Retina (tissue), 1 donor: ENCODE data around the gene STPG4.
A peak's percentile ranks its signal among the peaks of the same experiment; 100 is the strongest.
"Not testable (repeated sequence)": the region's sequence is repeated elsewhere in the genome, so short reads cannot be mapped to it uniquely, and the experiment has no call there.

ENCODE experiments used
- DNase-seq: peaks from one replicate; pipeline ENCODE4 v3.0.0-alpha.2; 2016

STPG4 gene

DNA sequence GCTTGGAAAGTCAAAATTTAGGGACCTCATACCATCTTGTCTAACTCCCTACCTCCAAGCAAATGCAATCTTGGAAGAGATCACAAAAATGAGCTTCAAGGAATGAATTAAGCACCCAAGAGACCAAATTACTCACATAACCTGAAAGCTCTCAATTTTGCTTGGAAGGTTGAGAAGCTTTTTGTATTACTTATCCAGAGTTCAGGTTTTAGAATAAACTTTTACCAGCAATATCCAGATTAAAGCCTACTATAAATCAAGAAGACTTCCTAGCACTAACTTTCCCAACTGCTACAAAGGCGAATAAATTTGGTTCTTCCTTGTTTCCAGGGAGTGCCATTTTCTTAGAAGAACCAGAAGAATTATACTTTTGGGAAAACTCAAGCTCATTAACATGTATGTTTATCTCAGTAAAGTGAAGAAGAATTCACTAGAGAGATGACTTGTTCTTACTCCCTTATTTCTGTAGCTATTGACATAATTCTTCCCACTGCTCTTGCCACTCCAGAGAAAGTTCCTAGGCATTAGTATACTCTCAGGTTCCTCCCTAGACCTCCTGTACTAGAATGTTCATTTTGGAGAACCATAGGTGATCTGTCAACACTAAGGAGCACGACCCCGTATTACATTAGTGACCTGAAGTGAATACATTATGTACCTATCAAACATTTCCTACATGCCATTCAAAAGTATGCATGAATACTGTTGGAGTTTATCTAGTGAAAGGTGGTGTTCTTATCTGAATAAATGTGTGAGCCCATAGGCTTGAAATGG, 18.0 kb upstream of the STPG4 start:
- no peak for DNase-seq

GRCh38 chr2:47172156-47172921, 17.2 kb upstream of the STPG4 start:
- DNase-seq = no peak

DNA sequence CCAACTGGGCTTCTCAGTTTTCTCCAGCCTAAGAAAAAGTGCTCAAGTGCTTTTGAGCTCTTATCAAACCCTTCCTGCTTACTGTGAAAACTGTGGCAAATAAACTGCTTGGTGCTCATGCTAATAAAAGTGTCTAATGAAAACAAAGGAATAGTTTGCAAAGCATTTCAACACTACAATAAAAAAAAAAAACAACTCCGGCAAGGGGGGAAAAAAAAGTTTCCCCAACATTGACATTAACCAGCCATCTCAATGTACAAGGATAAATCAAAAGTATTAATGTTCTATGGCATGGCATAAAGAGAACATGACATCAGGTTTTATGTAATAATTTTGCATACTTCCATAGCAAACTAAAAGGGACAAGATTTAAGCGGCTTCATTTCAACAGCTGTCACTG, 14.7 kb upstream of the STPG4 start:
- DNase-seq = no peak

GRCh38 chr2:47168895-47169294, 13.8 kb upstream of the STPG4 start:
- not testable (repeated sequence) for DNase-seq

GRCh38 chr2:47167149-47167548, 12.0 kb upstream of the STPG4 start:
- DNase-seq = no peak

- DNase-seq = no peak
Measured at GRCh38 chr2:47165001-47165555, 10.0 kb upstream of the STPG4 start.

GRCh38 chr2:47162780-47163179, 7.7 kb upstream of the STPG4 start:
- no peak for DNase-seq

DNA sequence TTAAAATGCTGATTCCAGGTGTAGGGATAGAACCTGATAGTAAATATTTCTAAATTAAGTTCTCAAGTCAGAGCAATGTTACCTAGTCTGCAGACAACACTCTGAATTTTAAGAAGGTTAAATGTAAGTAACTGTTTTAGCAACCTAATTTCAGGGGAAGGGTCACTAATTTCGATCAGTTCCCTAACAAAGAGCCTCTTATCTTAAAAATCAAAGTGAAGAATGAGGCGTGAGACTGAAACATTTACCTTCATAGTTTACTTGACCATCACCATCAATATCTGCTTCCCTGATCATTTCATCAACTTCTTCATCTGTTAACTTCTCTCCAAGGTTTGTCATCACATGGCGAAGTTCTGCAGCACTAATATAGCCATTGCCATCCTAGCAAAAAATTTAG, 6.4 kb upstream of the STPG4 start:
- no peak for DNase-seq

- DNase-seq = no peak
Measured at GRCh38 chr2:47160660-47161059, 5.6 kb upstream of the STPG4 start.

DNA sequence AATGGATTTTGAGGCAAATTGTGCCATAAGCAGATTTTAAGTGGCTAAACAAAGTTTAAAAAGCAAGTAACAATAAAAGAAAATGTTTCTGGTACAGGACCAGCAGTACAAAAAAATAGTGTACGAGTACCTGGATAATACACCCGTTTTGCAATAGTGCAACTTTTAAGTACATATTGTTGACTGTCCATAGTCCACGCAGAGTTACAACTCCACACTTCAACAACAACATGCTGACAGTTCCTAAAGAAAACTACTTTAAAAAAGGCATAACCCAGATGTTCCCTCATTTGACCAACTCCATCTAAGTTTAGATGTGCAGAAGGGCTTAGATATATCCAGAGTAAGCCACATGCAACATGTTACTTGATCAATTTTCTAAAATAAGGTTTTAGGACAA, 5.1 kb upstream of the STPG4 start:
- no peak for DNase-seq

- no peak for DNase-seq
Measured at GRCh38 chr2:47159627-47160026, 4.5 kb upstream of the STPG4 start.

GRCh38 chr2:47158576-47158975, 3.5 kb upstream of the STPG4 start:
- no peak for DNase-seq

GRCh38 chr2:47152803-47153202, 2.3 kb downstream of the STPG4 start:
- DNase-seq = no peak

DNA sequence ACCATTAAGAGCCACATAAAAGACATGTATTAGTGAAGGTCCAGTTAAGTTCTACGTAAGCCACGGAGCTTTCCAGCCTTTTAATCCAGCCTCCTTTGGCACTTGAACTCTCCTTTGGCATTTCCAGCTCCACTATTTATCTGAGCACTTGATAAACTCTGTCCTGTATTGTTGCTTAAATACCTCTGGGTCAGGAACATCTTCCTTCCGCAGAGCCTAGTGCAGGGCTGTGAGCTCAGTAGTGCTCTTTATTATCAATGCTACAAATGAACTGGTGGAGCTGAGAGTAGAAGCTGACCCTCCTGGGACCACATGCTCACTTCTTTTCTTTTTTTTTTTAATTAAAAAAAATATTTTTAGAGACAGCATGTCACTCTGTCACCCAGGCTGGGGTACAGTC, 4.9 kb downstream of the STPG4 start:
- no peak for DNase-seq

GRCh38 chr2:47147021-47147420, 8.1 kb downstream of the STPG4 start:
- no peak for DNase-seq

DNA sequence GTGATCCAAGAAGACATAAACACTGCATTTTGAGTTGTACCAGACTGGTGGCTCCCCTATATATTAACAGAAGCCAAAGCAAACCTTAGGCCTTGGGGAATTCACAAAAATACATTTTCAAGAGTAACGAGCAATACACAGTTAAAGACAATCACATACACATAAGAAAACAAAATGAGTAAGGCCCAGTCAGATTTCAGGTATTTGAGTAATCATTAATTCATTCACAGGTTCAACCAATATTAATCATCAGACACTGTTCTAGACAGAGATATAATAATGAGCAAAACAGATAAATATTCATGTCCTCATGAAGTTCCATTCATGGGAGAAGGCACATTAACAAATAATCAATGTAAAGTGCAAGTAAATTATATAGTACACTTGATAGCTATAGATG, 9.6 kb downstream of the STPG4 start:
- DNase-seq = no peak

DNA sequence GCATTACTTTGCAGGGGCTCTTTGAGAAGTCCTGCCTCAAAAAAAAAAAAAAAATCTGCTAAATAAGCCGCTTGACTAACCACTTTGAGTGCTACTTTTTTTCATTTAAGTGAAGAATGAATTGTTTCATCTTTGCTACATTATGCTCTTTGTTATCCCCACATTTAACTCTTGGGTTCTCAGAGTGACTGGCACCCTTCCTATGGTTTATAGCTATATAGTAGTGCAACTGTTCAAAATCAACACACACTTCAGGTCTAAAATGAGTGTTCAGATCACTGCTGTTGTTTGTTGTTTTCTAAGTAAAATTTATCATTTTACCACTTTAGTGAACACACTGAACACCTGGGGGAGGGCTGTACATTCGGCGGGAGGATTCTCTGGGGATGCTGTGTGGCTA, 13.6 kb downstream of the STPG4 start:
- no peak for DNase-seq

DNA sequence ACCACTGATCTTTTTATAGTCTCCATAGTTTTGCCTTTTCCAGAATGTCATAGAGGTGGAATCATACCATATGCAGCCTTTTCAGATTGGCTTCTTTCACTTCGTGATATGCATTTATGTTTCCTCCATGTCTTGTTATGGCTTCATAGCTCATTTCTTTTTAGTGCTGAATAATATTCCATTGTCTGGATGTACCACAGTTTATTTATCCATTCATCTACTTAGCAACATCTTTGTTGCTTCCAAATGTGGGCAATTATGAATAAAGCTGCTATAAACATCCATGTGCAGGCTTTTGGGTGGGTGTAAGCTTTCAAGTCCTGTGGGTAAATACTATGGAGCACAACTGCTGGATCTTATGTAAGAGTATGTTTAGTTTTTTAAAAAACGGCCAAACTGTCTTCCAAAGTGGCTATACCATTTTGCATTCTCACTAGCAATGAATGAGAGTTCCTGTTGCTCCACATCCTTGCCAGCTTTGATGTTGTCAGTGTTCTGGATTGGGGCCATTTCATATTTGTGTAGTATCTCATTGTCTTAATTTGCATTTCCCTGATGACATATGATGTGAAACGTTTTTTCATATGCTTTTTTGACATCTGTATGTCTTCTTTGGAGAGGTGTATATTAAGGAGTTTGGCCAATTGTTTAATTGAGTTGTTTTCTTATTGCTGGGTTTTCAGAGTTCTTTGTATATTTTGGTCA, 20.6 kb downstream of the STPG4 start:
- no peak for DNase-seq

DNA sequence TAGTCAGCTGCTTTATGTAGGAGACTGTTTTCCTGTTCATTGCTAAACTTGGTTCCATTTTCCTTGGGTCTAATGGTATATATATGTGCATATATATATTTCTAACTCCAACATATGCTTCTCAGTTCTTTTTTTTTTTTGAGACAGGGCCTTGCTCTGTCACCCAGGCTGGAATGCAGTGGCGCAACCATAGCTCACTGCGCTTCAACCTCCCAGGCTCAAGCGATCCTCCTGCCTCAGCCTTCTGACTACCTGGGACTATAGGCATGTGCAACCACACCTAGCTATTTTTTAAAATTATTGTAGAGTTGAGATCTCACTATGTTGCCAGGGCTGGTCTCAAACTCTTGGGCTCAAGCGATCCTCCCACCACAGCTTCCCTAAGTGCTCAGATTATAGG, 22.1 kb downstream of the STPG4 start:
- DNase-seq = no peak

GRCh38 chr2:47129191-47129706, 25.9 kb downstream of the STPG4 start:
- DNase-seq = peak; percentile 15

- DNase-seq = no peak
Measured at GRCh38 chr2:47128705-47129104, 26.4 kb downstream of the STPG4 start.

- DNase-seq = no peak
Measured at GRCh38 chr2:47127862-47128543, 27.1 kb downstream of the STPG4 start.

GRCh38 chr2:47126783-47127182, 28.3 kb downstream of the STPG4 start:
- no peak for DNase-seq
